Erythroblast (primary cell): Measurements from ENCODE around the gene DNAJB13.

Source experiments
- GATA1 ChIP-seq: IDR thresholded peaks from 2 replicates; pipeline ENCODE4 v1.6.1; 2011; ENCODE audit warnings: low read depth, mild to moderate bottlenecking, control low read depth, low read length, moderate library complexity
- POLR2A ChIP-seq: IDR thresholded peaks from 2 replicates; pipeline ENCODE4 v1.6.1; 2011; ENCODE audit warnings: mild to moderate bottlenecking, low read length

GRCh38 chr11:74007691-74008372 is 57.0 kb downstream of the DNAJB13 start:
- TF ChIP-seq POLR2A (no peak), GATA1 (no peak)
